Karpas-422 (cell line): Measurements from ENCODE around the gene SHISA4. TPM values are rescaled to one million over a fixed set of nuclear protein-coding genes. Genes with fewer than 3 reads are reported as not detected.

ENCODE experiments used
- DNase-seq: peaks from one replicate; pipeline ENCODE4 v3.0.0-alpha.2; 2015
- H2AFZ ChIP-seq: fragments of 200-600 bp; sonication (generic); 2 replicates; pipeline ENCODE4 v1.6.1; 2014; ENCODE audit warnings: antibody characterized with exemption, low read length, mixed read lengths
- H3K27ac ChIP-seq: fragments of 200-600 bp; sonication (generic); 2 replicates; pipeline ENCODE4 v1.5.1; 2014; ENCODE audit warnings: mild to moderate bottlenecking, low read length, moderate library complexity
- H3K27me3 ChIP-seq: fragments of 200-600 bp; sonication (generic); 2 replicates; pipeline ENCODE4 v1.6.1; 2014; ENCODE audit warnings: low read length, mixed read lengths
- H3K36me3 ChIP-seq: fragments of 200-600 bp; sonication (generic); 2 replicates; pipeline ENCODE4 v1.6.1; 2014; ENCODE audit warnings: low read length, mixed read lengths; ENCODE audit not compliant: insufficient read depth
- H3K4me1 ChIP-seq: fragments of 200-600 bp; sonication (generic); 2 replicates; pipeline ENCODE4 v1.6.1; 2014; ENCODE audit warnings: mild to moderate bottlenecking, low read length, mixed read lengths
- H3K4me2 ChIP-seq: fragments of 200-600 bp; sonication (generic); 2 replicates; pipeline ENCODE4 v1.6.1; 2014; ENCODE audit warnings: low read length, low read depth, mild to moderate bottlenecking; ENCODE audit not compliant: poor library complexity, severe bottlenecking
- H3K4me3 ChIP-seq: fragments of 200-600 bp; sonication (generic); 2 replicates; pipeline ENCODE4 v1.5.1; 2014; ENCODE audit warnings: mild to moderate bottlenecking, antibody characterized with exemption, low read length, mixed read lengths
- H3K79me2 ChIP-seq: fragments of 200-600 bp; sonication (generic); 2 replicates; pipeline ENCODE4 v1.6.1; 2014; ENCODE audit warnings: mild to moderate bottlenecking, low read length, mixed read lengths
- H3K9ac ChIP-seq: fragments of 200-600 bp; sonication (generic); 2 replicates; pipeline ENCODE4 v1.6.0; 2014; ENCODE audit warnings: low read length
- H3K9me2 ChIP-seq: fragments of 200-600 bp; sonication (generic), shearing (Covaris generic); replicated peaks from 2 replicates; pipeline ENCODE4 v1.6.0; 2014; ENCODE audit warnings: mild to moderate bottlenecking, low read length, moderate library complexity; ENCODE audit not compliant: insufficient read depth
- H3K9me3 ChIP-seq: fragments of 300-700, 200-600 bp; sonication (generic); 2 replicates; pipeline ENCODE4 v1.6.1; 2014; ENCODE audit warnings: low read length, mixed read lengths
- H4K20me1 ChIP-seq: fragments of 200-600 bp; sonication (generic); 2 replicates; pipeline ENCODE4 v1.6.1; 2014; ENCODE audit warnings: mild to moderate bottlenecking, antibody characterized with exemption, low read length, low read depth; ENCODE audit not compliant: insufficient read depth
- total RNA-seq: library from RNA; depleted of rRNA; stranded (reverse); fragments of >200 nt; shearing (Covaris generic); gene quantifications from 2 replicates; pipeline ENCODE4 v1.2.3, GENCODE V29; 2014; ENCODE audit warnings: low replicate concordance

Gene SHISA4
- total RNA-seq, 1 experiment from 2014 or later = not detected

DNA sequence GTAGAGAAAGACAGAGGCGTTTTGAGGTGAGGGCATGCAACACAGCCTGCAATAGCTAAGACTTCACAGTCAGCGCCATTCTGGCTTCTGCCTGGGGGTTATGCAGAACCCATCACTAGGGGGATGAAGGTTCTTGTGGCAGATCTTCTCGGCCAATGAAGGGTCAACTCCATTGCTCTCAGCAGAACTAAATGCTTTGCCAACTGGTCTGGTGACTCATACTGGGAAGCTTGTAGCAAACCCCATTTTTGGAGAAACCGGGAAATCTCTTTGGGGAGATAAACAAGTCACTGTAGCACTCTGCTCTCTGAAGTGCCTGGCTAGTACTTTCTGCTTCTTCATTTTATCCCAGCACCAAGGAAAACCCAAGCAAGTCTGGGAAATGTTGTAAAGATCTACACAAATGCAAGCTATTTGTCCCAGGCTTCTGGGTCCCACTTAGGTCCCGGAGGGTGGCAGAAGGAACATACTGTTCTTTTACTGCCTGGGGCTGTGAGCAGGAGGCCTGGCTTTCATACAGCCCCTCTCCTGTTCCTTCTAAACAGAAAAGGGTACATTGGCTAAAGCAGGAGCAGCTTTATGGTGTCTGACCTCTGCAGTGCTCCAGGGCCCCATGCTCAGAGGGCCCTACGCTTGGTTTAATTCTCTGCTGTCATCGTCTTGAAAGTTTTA, 28.8 kb downstream of the SHISA4 start:
- H3K79me2 ChIP-seq = no peaks in the 10 kb centered on the region
- H3K9me3 ChIP-seq = no peaks in the 10 kb centered on the region
- H3K9ac ChIP-seq = no peak overlapping the region
- H3K36me3 ChIP-seq = no peaks in the 10 kb centered on the region
- no peak overlapping the region for H3K4me2 ChIP-seq
- no peaks in the 10 kb centered on the region for H3K4me1 ChIP-seq
- H4K20me1 ChIP-seq = no peaks in the 10 kb centered on the region
- H3K9me2 ChIP-seq = no peaks in the 10 kb centered on the region
- H3K27ac ChIP-seq = no peak overlapping the region
- no peak for DNase-seq
- no peak overlapping the region for H3K4me3 ChIP-seq
- no peaks in the 10 kb centered on the region for H3K27me3 ChIP-seq
- no peak overlapping the region for H2AFZ ChIP-seq

DNA sequence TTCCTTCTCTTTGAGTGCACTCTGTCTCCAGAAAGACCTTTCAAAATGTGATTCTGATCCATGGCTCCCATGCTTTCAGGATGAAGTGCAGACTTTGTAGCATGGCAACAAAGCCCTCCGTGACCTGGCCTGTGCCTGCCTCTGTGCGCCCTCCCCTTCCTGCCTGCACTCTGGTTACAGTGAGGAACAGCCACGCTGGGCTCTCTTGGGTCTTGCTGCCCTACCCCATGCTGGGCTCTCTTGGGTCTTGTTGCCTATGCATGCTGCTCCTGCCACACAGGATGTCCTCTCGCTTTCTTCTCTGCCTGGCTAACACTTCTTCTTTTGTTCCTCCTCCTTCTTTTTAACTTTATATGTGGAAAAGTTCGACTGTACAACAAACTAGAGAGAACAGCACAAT, 29.6 kb downstream of the SHISA4 start:
- no peak for DNase-seq
- Histone ChIP-seq H3K4me2 (no peak overlapping the region), H4K20me1 (no peaks in the 10 kb centered on the region), H3K9me3 (no peaks in the 10 kb centered on the region), H3K27ac (no peak overlapping the region), H3K4me1 (no peaks in the 10 kb centered on the region), H3K4me3 (no peak overlapping the region), H3K27me3 (no peaks in the 10 kb centered on the region), H3K79me2 (no peaks in the 10 kb centered on the region), H3K9ac (no peak overlapping the region), H3K9me2 (no peaks in the 10 kb centered on the region), H3K36me3 (no peaks in the 10 kb centered on the region), H2AFZ (no peak overlapping the region)

GRCh38 chr1:201921952-201922558, 33.4 kb downstream of the SHISA4 start:
- no peak overlapping the region for H3K9ac ChIP-seq
- no peak overlapping the region for H3K4me2 ChIP-seq
- no peaks in the 10 kb centered on the region for H3K9me3 ChIP-seq
- H3K9me2 ChIP-seq = no peaks in the 10 kb centered on the region
- no peaks in the 10 kb centered on the region for H3K36me3 ChIP-seq
- H3K4me1 ChIP-seq = no peaks in the 10 kb centered on the region
- H3K27me3 ChIP-seq = no peaks in the 10 kb centered on the region
- no peak overlapping the region for H3K27ac ChIP-seq
- H2AFZ ChIP-seq = no peak overlapping the region
- no peaks in the 10 kb centered on the region for H4K20me1 ChIP-seq
- no peak for DNase-seq
- H3K4me3 ChIP-seq = no peak overlapping the region
- H3K79me2 ChIP-seq = no peaks in the 10 kb centered on the region

GRCh38 chr1:201925301-201925567, 36.5 kb downstream of the SHISA4 start:
- Histone ChIP-seq H3K9me2 (no peaks in the 10 kb centered on the region), H3K4me3 (no peak overlapping the region), H3K9ac (no peak overlapping the region), H3K9me3 (no peaks in the 10 kb centered on the region), H3K27me3 (no peaks in the 10 kb centered on the region), H3K79me2 (no peaks in the 10 kb centered on the region), H2AFZ (no peak overlapping the region), H3K36me3 (no peaks in the 10 kb centered on the region), H3K27ac (no peak overlapping the region), H4K20me1 (no peaks in the 10 kb centered on the region), H3K4me2 (no peak overlapping the region), H3K4me1 (no peaks in the 10 kb centered on the region)
- no peak for DNase-seq

DNA sequence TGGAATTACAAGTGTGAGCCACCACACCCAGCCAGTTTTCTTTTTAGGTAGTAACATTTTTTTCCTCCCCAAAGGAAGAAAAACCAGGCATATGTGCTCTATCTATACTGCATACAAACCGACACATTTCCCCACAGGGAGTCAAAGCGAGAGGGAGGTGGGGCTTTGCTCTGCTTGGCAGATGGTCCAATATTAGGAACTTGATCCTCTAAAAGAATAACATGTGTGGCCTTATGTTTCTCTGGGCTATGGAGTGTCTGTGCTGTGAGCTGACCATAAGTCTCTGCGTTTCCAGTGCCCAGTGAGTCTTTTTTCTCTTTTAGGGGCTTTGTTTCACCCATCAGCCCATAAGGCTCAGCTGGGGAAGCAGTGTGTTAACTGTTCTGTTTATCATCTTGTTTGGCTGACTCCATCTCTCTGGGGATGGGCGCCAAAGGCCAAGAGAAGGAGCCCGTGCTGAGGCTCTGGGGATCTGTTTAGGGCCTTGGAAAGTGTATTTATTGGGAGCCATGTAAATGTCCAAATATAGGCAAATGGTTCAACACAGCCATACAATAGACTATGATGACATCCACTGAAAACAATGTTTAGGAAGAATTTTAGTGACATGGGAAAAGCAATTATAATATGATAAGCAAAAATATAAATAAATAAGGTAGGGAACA, 37.4 kb downstream of the SHISA4 start:
- Histone ChIP-seq H3K79me2 (no peaks in the 10 kb centered on the region), H3K36me3 (no peaks in the 10 kb centered on the region), H3K4me2 (no peak overlapping the region), H3K9me2 (no peaks in the 10 kb centered on the region), H2AFZ (no peak overlapping the region), H4K20me1 (no peaks in the 10 kb centered on the region), H3K4me3 (no peak overlapping the region), H3K9me3 (no peaks in the 10 kb centered on the region), H3K27me3 (no peaks in the 10 kb centered on the region), H3K4me1 (no peaks in the 10 kb centered on the region), H3K27ac (no peak overlapping the region), H3K9ac (no peak overlapping the region)
- DNase-seq = no peak

GRCh38 chr1:201928266-201928665, 39.6 kb downstream of the SHISA4 start:
- no peak overlapping the region for H3K4me2 ChIP-seq
- no peaks in the 10 kb centered on the region for H3K36me3 ChIP-seq
- no peaks in the 10 kb centered on the region for H3K4me1 ChIP-seq
- no peaks in the 10 kb centered on the region for H3K79me2 ChIP-seq
- H3K9me2 ChIP-seq = no peaks in the 10 kb centered on the region
- H3K9ac ChIP-seq = no peak overlapping the region
- H3K9me3 ChIP-seq = no peaks in the 10 kb centered on the region
- DNase-seq = no peak
- H3K27ac ChIP-seq = no peak overlapping the region
- H2AFZ ChIP-seq = no peak overlapping the region
- H3K27me3 ChIP-seq = no peaks in the 10 kb centered on the region
- H3K4me3 ChIP-seq = no peak overlapping the region
- no peaks in the 10 kb centered on the region for H4K20me1 ChIP-seq

DNA sequence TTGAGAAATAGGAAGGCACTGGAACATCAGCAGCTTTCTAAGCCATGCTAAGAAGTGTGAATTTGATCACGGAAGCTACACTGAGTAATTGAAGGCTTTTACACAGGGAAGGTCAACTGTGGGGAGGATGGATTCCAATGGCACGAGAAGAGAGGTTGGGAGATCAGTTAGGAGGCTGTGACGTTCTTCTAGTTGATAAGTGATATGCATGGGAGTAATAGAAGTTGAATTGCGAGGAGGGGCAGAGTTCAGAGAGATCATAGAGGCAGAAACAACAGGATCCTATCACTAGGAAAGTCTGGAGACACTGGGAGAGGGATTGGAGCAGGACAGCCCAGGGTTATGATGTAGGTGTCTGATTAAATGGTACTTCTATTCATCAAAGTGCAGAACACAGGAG, 41.4 kb downstream of the SHISA4 start:
- DNase-seq = no peak
- no peaks in the 10 kb centered on the region for H3K4me1 ChIP-seq
- H3K27ac ChIP-seq = no peak overlapping the region
- H2AFZ ChIP-seq = no peak overlapping the region
- no peaks in the 10 kb centered on the region for H3K36me3 ChIP-seq
- H3K9me2 ChIP-seq = no peaks in the 10 kb centered on the region
- no peaks in the 10 kb centered on the region for H3K9me3 ChIP-seq
- no peak overlapping the region for H3K4me2 ChIP-seq
- no peaks in the 10 kb centered on the region for H3K79me2 ChIP-seq
- no peak overlapping the region for H3K9ac ChIP-seq
- H3K4me3 ChIP-seq = no peak overlapping the region
- no peaks in the 10 kb centered on the region for H3K27me3 ChIP-seq
- H4K20me1 ChIP-seq = no peaks in the 10 kb centered on the region

DNA sequence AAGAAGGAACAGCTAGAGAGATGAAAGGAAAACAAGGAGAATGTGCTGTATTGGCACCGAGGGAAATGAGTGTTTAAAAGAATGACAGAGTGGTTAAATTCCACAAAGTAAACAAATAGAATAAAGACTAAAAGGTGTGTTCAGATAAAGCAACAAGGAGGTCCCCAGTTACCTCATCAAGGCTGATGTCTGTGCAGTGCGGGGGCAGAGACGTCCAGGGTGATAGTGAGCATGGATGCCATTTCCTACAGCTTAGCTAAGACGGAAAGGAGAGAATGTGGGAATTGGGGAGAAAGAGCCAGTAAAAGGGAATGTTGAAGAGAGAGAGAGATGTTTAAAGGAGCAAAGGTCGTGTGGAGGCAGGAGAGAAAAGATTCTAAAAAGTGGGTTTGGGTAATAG, 42.1 kb downstream of the SHISA4 start:
- no peak for DNase-seq
- no peak overlapping the region for H3K4me2 ChIP-seq
- H3K4me1 ChIP-seq = no peaks in the 10 kb centered on the region
- H3K36me3 ChIP-seq = no peaks in the 10 kb centered on the region
- no peaks in the 10 kb centered on the region for H3K27me3 ChIP-seq
- no peaks in the 10 kb centered on the region for H3K9me2 ChIP-seq
- no peak overlapping the region for H3K27ac ChIP-seq
- no peaks in the 10 kb centered on the region for H3K79me2 ChIP-seq
- H3K4me3 ChIP-seq = no peak overlapping the region
- no peak overlapping the region for H2AFZ ChIP-seq
- no peaks in the 10 kb centered on the region for H4K20me1 ChIP-seq
- no peaks in the 10 kb centered on the region for H3K9me3 ChIP-seq
- H3K9ac ChIP-seq = no peak overlapping the region
